Ureter (tissue), 1 donor: ENCODE data around the gene PLCG2. TPM values are rescaled to one million over a fixed set of nuclear protein-coding genes. Genes with fewer than 3 reads are reported as not detected.
"Not testable (repeated sequence)": the region's sequence is repeated elsewhere in the genome, so short reads cannot be mapped to it uniquely, and the experiment has no call there.

Source experiments
- DNase-seq: peaks from one replicate; pipeline ENCODE4 v3.0.0-alpha.2; 2020; ENCODE audit warnings: low spot score
- total RNA-seq: library from RNA; stranded (reverse); gene quantifications from one replicate; pipeline ENCODE4 v1.2.4, GENCODE V29; 2023
- donor health status: DM: yes; HTN: yes; CAD: no.

PLCG2 gene
- total RNA-seq, 1 donor from 2014 or later: 37.6 TPM

GRCh38 chr16:81790277-81790676 is 11.2 kb downstream of the PLCG2 start:
- no peak for DNase-seq

GRCh38 chr16:81790830-81791435 is 11.8 kb downstream of the PLCG2 start:
- DNase-seq: no peak

DNA sequence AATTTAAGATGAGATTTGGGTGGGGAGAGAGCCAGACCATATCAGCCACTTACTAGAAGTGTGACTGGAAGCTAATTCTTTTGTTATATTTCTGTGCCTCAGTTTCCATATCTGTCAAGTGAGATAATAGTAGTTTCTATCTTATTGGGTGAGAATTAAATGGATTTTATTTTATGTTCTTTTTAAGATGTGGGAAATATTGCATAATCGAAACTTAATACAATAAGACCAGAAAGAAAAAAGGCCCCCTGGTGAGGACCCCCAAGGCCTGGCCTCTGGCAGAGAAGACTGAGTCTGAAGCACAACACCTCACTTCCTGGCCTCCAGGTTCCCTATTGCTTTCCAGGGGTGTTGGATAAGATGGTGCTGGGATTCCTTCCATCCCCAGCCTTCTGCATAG is 13.7 kb downstream of the PLCG2 start:
- DNase-seq: no peak

DNA sequence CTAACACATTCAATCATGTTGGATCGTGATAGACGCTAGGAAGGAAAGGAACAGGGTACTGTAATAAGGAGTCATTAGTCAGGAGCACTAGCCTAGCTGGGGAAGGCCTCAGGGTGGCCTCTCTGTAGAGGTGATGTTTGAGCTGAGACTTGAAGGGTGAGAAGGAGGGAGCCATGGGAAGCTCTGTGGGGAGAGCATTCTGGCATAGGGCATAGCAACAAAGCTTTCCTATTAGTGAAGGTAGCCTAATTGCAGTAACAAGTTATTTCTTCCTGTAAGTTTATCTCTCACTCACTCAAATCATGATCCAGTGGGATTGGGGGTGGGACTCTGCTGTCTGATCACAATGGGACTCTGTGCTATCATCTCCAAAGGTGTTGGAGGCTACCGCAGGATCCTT is 16.1 kb downstream of the PLCG2 start:
- no peak for DNase-seq

DNA sequence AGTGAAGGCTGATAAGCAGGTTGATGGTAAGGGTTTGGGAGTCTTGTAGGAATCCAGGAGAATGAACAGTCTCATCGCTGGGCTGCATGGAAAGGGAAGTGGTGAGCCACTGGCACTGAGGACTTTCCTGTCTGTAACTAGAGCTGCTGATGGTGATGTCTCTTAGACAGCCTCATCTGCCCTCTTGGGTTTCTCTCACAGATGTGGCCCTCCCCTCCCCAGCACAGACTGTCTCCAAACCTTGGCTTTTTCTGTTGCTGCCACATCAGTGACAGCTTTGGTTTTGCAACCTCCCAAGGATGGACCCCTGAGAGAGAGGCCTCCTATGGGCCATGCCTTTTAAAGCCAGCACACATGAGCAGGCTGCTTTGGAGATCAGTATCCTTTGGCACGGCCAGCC is 16.9 kb downstream of the PLCG2 start:
- DNase-seq: no peak

DNA sequence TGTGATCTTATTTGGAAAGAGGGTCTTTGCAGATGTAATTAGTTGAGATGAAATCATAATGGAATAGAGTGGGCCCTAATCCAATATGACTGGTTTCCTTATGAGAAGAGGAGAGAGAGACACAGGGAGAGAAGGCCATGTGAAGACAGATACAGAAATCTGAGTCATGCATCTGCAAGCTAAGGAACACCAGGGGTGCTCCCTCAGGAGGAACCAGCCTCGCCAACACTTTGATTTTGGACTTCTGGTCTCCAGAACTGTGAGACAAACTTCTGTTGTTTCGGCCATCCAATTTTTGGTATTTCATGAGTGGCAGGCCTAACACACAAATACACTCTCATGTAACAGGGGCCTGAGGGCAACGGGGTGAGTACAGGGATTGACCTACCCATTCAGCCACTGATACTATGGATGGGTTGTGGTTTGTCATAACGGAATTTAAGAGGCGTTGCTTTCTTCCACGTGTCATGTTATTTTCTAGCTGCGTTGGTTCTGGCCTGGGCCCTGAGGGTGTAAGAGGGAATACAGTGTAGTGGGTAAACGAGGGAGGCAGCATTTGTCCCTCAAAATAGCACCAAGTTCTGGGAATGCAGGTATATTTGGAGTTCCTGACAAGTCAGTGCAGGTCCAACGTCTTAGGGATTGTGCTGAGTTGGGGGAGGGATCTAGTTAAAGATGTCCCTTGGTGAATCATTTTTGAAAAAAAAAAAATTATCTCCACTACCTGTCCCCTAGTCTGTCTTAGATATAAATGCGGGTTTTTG is 17.7 kb downstream of the PLCG2 start:
- no peak for DNase-seq

- DNase-seq: no peak
Measured at GRCh38 chr16:81797443-81797842, 18.4 kb downstream of the PLCG2 start.

GRCh38 chr16:81798311-81799137 is 19.4 kb downstream of the PLCG2 start:
- DNase-seq: no peak

- DNase-seq: no peak
Measured at GRCh38 chr16:81799138-81799504, 20.0 kb downstream of the PLCG2 start.

DNA sequence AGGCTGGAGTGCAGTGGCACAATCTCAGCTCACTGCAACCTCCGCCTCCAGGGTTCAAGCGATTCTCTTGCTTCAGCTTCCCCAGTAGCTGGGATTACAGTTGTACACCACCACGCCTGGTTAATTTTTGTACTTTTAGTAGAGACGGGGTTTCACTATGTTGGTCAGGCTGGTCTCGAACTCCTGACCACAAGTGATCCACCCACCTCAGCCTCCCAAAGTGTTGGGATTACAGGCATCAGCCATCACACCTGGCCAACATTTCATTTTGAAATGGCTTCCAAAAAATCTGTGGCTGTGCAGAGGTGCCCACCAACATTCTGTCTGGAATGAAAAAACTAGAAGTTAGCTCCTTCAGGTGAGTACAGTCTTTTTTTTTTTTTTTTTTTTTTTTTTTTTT is 22.6 kb downstream of the PLCG2 start:
- not testable (repeated sequence) for DNase-seq

GRCh38 chr16:81803332-81803731 is 24.2 kb downstream of the PLCG2 start:
- DNase-seq: no peak

- DNase-seq: no peak
Measured at GRCh38 chr16:81804134-81804610, 25.1 kb downstream of the PLCG2 start.

DNA sequence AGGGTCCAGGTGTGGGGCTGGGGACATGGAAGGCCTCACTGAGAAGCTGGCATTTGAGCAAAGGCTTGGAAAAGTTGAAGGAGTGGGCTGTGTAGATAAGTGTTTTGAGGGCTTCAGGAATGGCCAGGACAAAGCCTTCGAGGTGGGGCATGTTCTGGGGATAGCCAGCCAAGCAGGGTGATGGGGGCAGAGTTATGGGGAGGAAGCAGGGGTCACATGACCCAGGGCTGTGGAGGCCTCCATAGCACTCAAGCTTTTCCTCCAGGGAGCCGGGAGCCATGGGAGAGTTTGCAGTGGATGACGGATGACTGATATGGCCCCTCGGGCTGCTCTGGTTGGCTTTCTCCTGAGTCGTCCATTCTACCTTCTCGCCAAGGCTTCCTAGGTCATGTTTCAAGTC is 27.6 kb downstream of the PLCG2 start:
- DNase-seq: no peak

GRCh38 chr16:81807767-81808358 is 28.8 kb downstream of the PLCG2 start:
- no peak for DNase-seq

- no peak for DNase-seq
Measured at GRCh38 chr16:81808933-81809480, 29.9 kb downstream of the PLCG2 start.

DNA sequence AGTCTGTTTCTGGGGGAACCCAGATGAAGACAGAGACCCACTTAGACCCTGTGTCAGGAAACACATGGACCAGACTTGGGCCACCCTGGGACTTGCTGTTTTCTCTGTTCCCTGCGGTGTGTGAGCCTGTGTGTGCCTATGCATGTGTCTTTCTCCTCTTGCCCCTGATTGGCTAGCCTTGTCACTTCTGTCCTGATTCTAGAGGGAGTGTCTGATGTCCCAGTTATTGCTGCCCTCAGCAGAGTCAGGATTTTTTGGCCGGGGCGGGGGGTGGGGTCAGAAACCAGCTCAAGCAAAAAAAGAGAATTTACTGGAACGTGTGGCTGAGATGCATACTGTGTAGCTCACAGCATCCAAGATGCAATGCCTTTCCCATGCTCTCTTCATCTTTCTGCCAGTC is 30.5 kb downstream of the PLCG2 start:
- DNase-seq: no peak

DNA sequence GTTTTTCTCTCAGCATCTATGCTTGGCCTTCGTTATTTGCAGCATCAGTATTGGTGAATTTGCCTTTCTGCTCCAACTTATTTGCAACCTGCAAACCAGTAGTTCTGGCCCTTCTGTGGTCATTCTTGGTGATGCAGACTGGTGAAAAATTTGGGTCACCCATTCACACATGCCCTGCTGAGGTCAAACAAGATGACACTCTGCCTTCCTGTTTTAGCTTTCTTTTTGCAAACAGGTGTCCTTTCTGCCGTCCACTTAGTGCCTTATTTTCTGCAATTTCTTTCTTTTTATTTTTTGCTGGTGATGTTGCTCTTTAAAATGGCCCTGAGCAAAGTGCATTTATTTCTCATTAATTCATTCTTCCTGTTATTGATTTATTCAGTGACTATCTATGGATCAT is 31.3 kb downstream of the PLCG2 start:
- DNase-seq: no peak

GRCh38 chr16:81810894-81811538 is 31.9 kb downstream of the PLCG2 start:
- DNase-seq: no peak

DNA sequence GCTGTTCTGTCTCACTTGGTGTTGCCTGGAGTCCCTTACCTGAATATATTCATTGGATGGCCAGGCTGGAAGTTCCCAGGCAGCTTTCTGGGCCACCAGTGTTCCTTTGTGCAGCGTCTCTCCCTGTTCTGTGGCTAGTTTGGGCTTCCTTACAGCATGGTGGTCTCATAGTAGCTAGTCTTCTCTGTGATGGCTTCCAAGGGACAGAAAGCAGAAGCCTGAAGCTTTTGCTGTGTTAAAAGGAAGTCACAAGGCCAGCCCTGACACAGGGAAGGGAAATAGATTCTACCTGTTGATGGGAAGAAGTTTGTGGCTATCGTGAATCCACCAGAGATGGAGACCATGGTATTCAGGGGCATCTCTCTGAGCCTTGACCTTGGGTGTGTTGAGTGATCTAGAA is 34.6 kb downstream of the PLCG2 start:
- DNase-seq: no peak

DNA sequence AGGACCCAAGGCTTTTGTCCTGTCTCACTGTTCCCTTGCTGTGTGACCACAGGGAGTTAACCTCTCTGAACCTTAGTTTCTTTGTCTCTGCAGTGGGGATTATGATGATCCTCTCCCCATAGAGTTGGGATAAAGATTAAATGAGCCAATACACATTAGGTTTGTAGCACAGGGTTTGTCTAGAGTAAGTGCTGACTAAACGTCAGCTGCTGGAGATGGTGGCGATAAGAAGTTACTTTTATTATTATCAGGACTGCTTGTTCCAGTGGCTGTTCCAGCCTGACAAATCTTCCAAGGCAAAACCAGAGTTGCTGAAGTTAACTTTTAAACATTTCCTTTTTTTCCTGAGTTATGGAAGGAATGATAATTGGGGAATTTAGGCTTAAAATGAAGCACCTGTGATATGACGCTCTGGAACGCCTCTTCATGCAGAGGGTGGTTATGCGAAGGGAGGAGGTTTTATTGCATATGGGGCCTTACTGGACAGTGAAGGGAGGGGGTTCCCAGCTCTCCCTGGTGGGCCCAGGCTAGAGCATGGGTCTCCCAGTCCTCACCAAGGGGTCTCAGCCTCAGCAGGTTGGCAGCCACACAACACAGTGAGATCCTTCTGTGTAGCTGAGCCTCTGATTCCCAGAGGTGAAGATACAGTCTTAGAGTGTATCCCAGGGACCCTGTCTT is 35.8 kb downstream of the PLCG2 start:
- DNase-seq: no peak

- DNase-seq: no peak
Measured at GRCh38 chr16:81815429-81815766, 36.3 kb downstream of the PLCG2 start.
